ENCODE measurements around the gene PPP1R1B.

- TF ChIP-seq MXI1 (IDR thresholded peaks at IDR 0.05; ENCODE audit: borderline replicate concordance, low read depth, low read length) (no peak), CTCF (conservative IDR thresholded peaks at IDR 0.05; ENCODE audit: low read depth, low read length) (no peak), CEBPB (IDR thresholded peaks at IDR 0.05; ENCODE audit: low read depth, low read length) (no peak), MAFK (IDR thresholded peaks at IDR 0.05; ENCODE audit: low read depth, low read length) (no peak), MAZ (IDR thresholded peaks at IDR 0.05; ENCODE audit: borderline replicate concordance, low read depth, low read length) (no peak), RAD21 (IDR thresholded peaks at IDR 0.05; ENCODE audit: low read length) (no peak), CHD1 (IDR thresholded peaks at IDR 0.05; ENCODE audit: low read depth, low read length) (no peak), POLR2A (IDR thresholded peaks at IDR 0.05; ENCODE audit: low read depth, low read length) (no peak), ELK1 (IDR thresholded peaks at IDR 0.05; ENCODE audit: borderline replicate concordance, low read depth, low read length) (no peak), RCOR1 (IDR thresholded peaks at IDR 0.05; ENCODE audit: insufficient replicate concordance, low read length) (no peak), NFE2L2 (IDR thresholded peaks at IDR 0.05; ENCODE audit: low read depth, low read length) (no peak), RFX5 (IDR thresholded peaks at IDR 0.05; ENCODE audit: low read depth, low read length) (no peak)
- TF ChIP-seq, protein P1, sequence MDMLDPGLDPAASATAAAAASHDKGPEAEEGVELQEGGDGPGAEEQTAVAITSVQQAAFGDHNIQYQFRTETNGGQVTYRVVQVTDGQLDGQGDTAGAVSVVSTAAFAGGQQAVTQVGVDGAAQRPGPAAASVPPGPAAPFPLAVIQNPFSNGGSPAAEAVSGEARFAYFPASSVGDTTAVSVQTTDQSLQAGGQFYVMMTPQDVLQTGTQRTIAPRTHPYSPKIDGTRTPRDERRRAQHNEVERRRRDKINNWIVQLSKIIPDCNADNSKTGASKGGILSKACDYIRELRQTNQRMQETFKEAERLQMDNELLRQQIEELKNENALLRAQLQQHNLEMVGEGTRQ (IDR thresholded peaks at IDR 0.05; ENCODE audit: low read depth, low read length): no peak
Observed at GRCh38 chr17:39677072-39677471, 50.3 kb downstream of the PPP1R1B start.
